ENCODE data around the gene COL6A2.

GRCh38 chr21:46122758-46123683 is 25.1 kb downstream of the COL6A2 start:
- TF ChIP-seq POLR2A (IDR thresholded peaks at IDR 0.05; ENCODE audit: low read depth), result no peak
- no peak for TF ChIP-seq CTCF (IDR thresholded peaks at IDR 0.05)
- no peak for TF ChIP-seq POLR2AphosphoS5 (IDR thresholded peaks at IDR 0.05)

Data from esophagus muscularis mucosa (tissue), 3 donors.